ENCODE measurements around the gene LIPJ.

Gene LIPJ, protein sequence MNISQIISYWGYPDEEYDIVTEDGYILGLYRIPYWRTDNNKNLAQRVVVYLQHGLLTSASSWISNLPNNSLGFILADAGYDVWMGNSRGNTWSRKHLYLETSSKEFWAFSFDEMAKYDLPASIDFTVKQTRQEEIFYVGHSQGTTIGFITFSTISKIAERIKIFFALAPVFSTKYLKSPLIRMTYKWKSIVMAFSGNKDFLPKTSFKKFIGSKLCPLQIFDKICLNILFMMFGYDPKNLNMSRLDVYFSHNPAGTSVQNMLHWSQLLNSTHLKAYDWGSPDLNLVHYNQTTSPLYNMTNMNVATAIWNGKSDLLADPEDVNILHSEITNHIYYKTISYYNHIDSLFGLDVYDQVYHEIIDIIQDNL

DNA sequence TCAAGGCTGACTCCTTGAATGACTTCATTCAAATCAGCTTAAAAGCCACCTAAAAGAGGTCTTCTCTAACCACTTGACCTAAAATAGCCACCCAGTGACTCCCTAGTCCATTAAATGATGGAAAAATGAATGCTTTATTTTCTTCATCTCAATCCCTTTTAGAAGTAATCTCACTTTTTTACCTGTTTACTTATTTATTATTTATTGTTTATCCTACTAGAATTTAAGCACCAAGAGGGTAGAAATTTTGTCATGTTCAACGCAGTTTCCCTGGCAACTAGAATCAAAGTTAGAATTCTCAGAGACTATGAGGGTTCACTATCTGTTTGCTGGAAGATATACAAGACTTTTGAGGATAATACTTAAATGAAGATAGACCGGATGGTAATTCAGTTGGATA, at the start of gene LIPJ:
LIPJ (plus strand) TSS at position 301 of the 400 bp plus-strand sequence. CDS start 3,926 bp downstream, outside the sequence.
- DNase-seq (ENCODE audit: low read depth in 2 of 2), result no peak

DNA sequence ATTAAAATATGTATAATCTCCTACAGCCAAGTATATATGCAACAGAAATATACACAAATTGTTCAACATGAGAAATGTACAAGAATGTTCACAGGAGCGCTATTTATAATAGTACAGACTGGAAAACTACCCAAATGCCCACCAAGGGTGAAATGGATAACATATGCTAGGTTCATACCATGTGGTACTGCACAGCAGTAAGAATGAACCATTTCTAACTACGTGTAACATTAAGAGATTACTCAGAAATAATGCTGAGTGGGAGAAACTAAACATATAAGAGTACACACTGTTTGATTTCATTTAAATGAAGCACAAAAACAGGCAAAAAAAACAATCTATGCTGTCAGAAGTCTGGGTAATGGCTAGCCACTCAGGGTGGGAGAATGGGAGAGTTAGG, 49.2 kb upstream of the LIPJ start:
- no peak for DNase-seq (ENCODE audit: low read depth in 2 of 2)

DNA sequence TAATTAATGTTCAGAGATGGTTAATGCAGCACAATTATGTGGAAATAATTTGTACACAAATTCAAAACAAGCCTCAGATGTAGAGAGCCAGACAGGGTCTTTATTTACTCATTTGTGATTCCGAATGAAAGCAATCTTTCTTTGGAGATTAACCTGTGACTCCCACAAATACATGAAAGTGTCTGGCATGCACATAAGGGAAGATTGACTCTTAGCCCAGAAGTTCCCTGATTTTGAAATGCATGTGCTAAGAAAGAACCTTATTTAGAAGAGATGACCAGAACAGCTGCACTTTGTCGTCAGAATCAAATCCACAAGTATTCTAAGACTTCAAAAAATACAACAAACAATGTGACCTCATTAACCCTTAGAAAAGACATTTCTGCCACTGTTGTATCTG, 48.5 kb upstream of the LIPJ start:
- DNase-seq (ENCODE audit: low read depth in 2 of 2), result no peak

- no peak for DNase-seq (ENCODE audit: low read depth in 2 of 2)
Measured at GRCh38 chr10:88540351-88540750, 46.2 kb upstream of the LIPJ start.

GRCh38 chr10:88541116-88541626, 45.4 kb upstream of the LIPJ start:
- DNase-seq (ENCODE audit: low read depth in 2 of 2), result no peak

- DNase-seq (ENCODE audit: low read depth in 2 of 2), result no peak
Measured at GRCh38 chr10:88542522-88542921, 44.0 kb upstream of the LIPJ start.

DNA sequence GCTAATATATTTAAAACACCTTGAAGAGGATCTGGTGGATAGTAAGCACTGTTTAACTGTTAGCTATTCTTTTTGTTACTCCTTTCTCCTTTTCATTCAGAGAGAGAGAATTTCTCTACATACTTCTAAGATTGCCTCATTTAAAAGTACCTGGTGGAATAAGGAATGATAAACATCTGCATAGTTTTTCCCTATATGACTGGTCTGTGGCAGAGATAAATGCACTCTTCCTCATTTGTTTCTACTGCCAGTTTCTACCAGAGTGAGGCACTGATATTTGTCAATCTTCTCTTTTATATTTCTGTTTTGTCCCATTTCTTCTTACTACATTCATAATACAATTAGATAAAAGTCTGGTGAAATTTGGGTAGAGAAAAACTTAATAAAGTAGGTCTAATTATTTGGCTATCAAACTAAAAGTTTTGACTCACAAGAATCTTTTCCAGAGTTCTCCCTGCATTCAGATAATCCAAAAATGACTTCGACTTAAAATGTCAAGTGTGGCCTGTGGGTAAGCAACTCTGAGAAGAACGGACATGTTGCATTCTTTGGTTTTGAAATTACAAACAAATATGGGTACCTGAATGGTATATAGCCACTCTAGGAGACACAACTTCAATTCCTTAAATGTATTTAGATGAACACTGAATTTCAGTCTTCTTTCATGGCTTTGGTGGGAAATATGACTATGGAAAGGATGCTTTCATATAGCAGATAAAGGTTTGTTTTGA, 42.3 kb upstream of the LIPJ start:
- DNase-seq (ENCODE audit: low read depth in 2 of 2), result no peak

- DNase-seq (ENCODE audit: low read depth in 2 of 2), result no peak
Measured at GRCh38 chr10:88545359-88545758, 41.2 kb upstream of the LIPJ start.

DNA sequence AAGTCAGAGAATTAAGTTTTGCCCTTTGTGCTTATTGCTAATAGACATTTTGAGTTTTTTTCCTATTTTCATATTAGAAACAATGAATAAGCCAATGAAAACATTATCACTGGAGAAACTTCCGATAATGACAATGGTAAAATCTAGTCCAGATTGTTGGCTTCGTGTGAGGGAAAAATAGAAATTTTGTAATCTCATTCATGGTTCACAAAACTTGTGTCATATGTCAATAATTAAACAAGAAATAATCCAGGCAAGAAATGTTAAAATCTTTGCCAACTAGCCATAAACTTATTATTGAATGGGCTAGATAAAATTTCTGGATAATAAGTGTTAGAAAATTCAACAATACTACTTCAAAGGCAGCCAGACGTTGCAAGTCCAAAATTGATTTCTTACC, 40.1 kb upstream of the LIPJ start:
- DNase-seq (ENCODE audit: low read depth in 2 of 2), result no peak

GRCh38 chr10:88551246-88551645, 35.3 kb upstream of the LIPJ start:
- DNase-seq (ENCODE audit: low read depth in 2 of 2), result no peak

DNA sequence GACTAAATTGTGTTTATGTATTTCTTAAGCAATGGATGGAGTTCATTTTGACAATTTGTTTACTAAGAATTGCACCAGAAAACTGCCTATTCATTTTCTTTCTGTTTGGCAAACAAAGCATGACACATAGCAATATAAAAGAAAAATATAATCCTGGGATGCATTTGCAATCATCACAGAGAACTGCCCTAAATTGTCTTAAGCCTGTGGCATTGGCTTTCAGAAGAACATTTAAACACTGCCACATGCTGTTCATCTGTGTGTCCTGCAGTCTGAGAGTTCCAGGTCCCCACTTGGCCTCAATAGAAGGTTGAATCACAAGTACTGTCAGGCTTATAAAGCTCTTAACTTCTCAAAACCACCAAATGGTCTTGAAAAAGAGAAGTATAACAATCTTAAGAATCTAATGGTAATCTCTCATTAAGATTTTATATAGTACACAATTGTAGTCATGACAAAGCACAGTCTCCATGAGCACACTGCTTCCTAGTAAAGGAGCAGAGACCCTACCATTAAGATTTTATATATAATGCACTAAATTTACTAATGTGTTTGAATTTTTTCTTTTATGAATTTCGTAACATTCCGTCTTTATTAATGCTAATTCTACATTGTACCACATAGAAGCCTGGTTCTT, 33.3 kb upstream of the LIPJ start:
- DNase-seq (ENCODE audit: low read depth in 2 of 2), result no peak

DNA sequence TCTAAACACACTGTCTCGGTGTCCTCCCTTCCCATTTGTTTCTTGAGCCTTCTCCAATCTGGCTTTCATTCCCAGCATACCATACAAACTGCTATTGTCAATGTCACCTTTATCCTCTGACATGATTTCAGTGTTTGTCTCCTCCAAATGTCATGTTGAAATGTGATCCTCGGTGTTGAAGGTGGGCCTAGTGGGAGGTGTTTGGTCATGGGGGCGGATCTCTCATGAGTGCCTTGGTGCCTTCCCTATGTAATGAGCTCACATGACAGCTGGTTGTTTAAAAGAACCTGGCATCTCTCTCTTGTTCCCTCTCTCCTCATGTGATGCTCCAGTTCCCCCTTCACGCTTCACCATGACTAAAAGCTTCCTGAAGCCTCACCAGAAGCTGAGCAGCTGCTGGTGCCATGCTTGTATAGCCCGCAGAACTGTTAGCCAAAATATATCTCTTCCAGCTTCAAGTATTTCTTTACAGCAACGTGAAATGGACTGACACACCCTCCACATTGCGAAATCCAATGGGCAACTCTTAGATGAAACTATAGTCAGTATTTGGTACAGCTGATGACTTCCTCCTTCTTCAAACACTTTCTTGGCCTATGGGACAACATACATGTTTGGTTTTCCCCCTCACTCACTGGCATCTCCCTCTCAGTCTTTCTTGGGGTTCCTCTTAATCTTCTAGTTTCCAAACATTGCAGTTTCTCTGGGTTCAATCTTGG, 31.2 kb upstream of the LIPJ start:
- DNase-seq (ENCODE audit: low read depth in 2 of 2), result no peak

DNA sequence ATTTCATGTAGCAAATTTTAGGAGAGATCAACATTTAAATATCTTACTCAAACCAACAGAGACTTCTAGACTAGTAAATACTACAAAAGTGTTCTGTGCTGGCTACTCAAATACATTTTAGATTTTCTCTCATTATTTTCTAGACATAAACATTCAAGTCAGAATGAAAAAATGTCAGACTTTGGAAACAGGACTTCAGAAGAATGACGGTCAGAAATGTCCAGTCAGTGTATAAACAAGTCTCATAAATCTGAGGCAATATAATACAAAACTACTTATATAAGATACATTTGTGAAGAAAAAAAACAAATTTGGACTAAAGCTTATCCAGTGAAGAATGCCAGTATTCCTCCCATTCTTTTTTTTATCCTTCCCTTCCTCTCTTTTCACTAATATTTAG, 29.3 kb upstream of the LIPJ start:
- no peak for DNase-seq (ENCODE audit: low read depth in 2 of 2)

DNA sequence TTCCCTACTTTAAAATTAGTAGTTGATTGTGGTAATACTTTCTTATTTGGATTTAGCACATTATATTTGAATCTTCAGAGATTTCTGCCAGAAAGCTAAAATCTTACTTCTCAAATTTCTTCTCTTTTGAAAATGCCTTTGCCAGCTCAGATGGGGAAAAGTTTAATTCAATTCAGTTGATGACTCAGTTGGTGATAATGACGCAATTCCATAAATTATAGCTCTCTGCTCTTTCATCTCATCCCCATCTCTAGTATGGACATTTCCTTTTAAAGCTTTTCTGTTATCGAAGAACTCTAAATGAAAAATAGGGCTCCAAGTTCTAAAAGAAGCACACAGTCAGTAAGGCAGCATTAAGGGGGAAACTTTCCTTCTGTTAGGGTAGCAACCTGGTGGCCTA, 28.9 kb upstream of the LIPJ start:
- no peak for DNase-seq (ENCODE audit: low read depth in 2 of 2)

- no peak for DNase-seq (ENCODE audit: low read depth in 2 of 2)
Measured at GRCh38 chr10:88562152-88562551, 24.4 kb upstream of the LIPJ start.

DNA sequence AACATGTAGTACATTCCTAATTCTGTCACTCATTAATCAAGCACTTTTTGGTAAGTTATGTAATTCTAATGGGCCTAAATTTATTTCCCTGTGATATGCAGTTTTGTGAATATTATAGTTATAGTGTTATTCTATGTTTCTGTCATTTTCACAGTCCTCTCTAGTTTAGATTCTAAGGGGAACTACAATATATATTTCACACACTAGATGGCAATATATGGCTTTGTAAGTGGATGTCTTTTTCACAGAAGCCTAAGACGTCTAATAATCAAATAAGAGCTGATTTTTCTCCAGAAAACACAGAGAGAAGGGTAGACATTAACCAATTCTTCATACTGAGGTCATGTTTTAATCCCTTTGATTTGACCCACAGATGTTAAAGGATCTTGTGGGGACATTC, 21.5 kb upstream of the LIPJ start:
- no peak for DNase-seq (ENCODE audit: low read depth in 2 of 2)

DNA sequence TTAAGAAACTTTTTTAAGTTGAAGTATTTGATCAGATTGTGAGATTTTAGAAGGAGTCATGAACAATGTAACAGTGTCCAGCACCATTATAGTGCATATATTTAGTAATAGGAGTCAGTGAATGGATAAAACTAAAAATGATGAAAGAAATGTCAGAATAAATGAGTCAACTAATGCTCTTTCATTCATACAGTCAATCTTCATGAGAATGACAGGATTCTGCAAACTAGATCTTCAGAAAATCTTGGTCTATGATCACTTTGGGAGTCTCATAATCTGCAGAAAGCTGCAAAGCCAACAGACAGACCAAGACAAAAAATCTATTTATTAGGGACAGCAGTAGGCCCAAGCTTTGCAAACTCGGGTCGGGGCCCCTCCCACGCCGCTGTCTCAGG, 4.2 kb upstream of the LIPJ start:
- DNase-seq (ENCODE audit: low read depth in 2 of 2), result no peak

GRCh38 chr10:88582806-88583583, 3.6 kb upstream of the LIPJ start, which contains the start of gene RNLS:
RNLS (minus strand) TSS chr10:88583318.
- DNase-seq (ENCODE audit: low read depth in 2 of 2), result peak; percentile 15 to 37

- DNase-seq (ENCODE audit: low read depth in 2 of 2), result no peak
Measured at GRCh38 chr10:88583584-88583957, 3.0 kb upstream of the LIPJ start.

GRCh38 chr10:88592381-88592780, 5.8 kb downstream of the LIPJ start:
- DNase-seq (ENCODE audit: low read depth in 2 of 2), result no peak

DNA sequence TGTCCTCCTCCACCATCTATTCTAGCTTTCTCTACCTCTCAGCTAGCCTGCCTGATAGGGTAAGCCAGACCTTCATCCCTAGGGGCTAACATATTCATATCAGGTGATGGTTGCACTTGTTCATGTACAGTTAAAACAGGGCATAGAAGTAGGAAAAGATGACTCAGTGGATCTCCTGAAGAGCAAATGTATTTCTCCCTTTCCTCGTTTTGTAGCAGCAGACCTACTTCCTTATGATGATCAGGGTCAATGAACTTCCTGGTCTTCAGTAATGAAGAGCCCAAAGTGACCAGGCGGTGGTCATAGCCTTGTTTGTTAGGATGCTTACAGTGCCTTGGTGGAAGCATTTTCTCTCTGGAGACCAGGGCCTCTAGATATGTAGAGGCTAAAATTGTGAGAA, 6.3 kb downstream of the LIPJ start:
- no peak for DNase-seq (ENCODE audit: low read depth in 2 of 2)

Data from stimulated activated CD4-positive, alpha-beta T cell treated with anti-CD3 and anti-CD28 coated beads, Interleukin-1b, Interleukin-23, amount 100 ng/mL, for 1 hour (primary cell).